Measurements from ENCODE around the gene CD180. TPM values are rescaled to one million over a fixed set of nuclear protein-coding genes. Genes with fewer than 3 reads are reported as not detected.

CD180 gene
- total RNA-seq, 1 experiment from 2014 or later = not detected

DNA sequence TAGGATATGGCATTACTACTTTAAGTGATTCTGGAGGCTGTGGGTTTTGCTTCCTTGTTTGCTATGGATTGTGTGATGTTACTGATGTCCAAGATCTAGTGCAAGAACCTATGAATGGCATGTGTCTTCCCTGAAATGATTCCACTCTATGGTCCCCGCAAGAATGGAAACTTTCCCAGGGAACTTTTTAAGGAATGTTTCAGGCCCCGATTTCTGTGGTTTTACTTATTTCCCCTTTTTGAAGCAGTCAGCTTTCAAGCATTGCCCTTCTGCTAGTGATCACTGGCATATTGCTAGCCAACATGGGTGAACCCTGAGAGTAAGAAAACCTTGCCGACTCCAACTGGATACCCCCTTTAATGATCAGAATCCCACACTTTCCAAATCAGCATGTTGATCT, 26.6 kb upstream of the CD180 start:
- H3K4me2 ChIP-seq (ENCODE audit: low read length) = no peak overlapping the region
- H3K9me3 ChIP-seq (ENCODE audit: control insufficient read depth in 1 of 2, insufficient read depth in 1 of 2, low read depth in 1 of 2, low read length in 2 of 2) = no peaks in the 10 kb centered on the region
- H2AFZ ChIP-seq (ENCODE audit: low read depth, low read length, poor library complexity, severe bottlenecking) = no peak overlapping the region
- H3K27me3 ChIP-seq (ENCODE audit: insufficient read depth, low read length) = no peaks in the 10 kb centered on the region
- POLR2A ChIA-PET = no interaction called here
- H3K9ac ChIP-seq (ENCODE audit: low read length) = no peak overlapping the region
- intact Hi-C loops (cut with micrococcal nuclease) = no loop called here
- H3K4me3 ChIP-seq (replicated peaks in 1 of 2; ENCODE audit: low read depth in 1 of 2, low read length in 2 of 2) = no peak overlapping the region
- H3K36me3 ChIP-seq (ENCODE audit: control insufficient read depth in 1 of 2, insufficient read depth in 2 of 2, low read length in 2 of 2) = no peaks in the 10 kb centered on the region
- TF ChIP-seq, protein P1, sequence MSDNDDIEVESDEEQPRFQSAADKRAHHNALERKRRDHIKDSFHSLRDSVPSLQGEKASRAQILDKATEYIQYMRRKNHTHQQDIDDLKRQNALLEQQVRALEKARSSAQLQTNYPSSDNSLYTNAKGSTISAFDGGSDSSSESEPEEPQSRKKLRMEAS (IDR thresholded peaks at IDR 0.05) = no peak
- TF ChIP-seq TCF7L2 (IDR thresholded peaks at IDR 0.05; ENCODE audit: borderline replicate concordance, extremely low read depth, insufficient read depth, insufficient read length) = no peak
- TF ChIP-seq, protein P2, sequence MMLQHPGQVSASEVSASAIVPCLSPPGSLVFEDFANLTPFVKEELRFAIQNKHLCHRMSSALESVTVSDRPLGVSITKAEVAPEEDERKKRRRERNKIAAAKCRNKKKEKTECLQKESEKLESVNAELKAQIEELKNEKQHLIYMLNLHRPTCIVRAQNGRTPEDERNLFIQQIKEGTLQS (IDR thresholded peaks at IDR 0.05) = no peak
- H3K79me2 ChIP-seq (ENCODE audit: insufficient read depth, low read length) = no peaks in the 10 kb centered on the region
- no peaks in the 10 kb centered on the region for H4K20me1 ChIP-seq (ENCODE audit: insufficient read depth)
- H3K9me2 ChIP-seq (ENCODE audit: insufficient read depth) = no peaks in the 10 kb centered on the region
- CTCF ChIA-PET = no interaction called here
- ATAC-seq (no peak), DNase-seq (ENCODE audit: low read depth, low spot score) (no peak)
- RAD21 ChIA-PET (ENCODE audit: low non-redundant PET in 1 of 2, low total read pairs in 2 of 2, uncharacterized antibody in 2 of 2, unreplicated experiment in 2 of 2) = no interaction called here
- no TSS peak for BruUV-seq (replicated peaks)
- no peaks in the 10 kb centered on the region for H3K4me1 ChIP-seq (ENCODE audit: control insufficient read depth in 1 of 2, insufficient read depth in 2 of 2, low read length in 2 of 2)
- no peak overlapping the region for H3K27ac ChIP-seq (ENCODE audit: low read depth, low read length)

DNA sequence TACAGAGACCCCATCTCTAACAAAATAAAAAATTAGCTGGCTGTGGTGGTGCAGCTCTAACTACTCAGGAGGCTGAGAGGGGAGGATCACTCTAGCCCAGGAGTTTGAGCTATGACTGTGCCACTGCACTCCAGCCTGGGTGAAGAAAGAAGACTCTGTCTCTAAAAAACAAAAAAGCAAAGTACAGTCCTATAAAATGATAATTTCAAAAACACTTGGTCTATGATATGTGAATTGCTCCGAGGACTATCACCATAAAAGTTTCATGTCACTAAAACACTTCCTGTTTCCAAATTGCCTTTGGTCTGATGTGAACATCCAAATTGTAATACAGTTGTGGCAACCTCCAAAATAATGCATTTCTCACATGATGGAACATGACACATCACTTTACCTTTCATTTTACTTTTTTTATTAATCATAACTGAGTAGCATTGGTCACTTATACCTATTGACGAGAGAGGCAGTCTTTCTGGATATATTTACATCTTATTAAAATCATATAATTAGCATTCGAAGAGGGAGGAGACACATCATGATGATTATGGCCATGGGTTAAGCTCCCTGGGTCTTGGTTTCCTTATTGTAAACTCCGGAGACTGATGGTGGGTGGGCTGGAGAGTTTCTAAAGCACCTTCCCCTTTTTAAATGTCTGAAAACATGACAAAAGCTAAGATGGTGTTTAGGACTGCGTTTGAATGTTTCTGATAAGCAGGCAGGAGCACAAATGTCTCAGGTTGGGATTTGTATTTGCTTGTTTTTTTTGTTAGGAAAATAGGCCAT, 25.8 kb upstream of the CD180 start:
- Histone ChIP-seq H3K4me2 (ENCODE audit: low read length) (no peak overlapping the region), H3K27ac (ENCODE audit: low read depth, low read length) (no peak overlapping the region), H3K4me1 (ENCODE audit: control insufficient read depth in 1 of 2, insufficient read depth in 2 of 2, low read length in 2 of 2) (no peaks in the 10 kb centered on the region), H3K4me3 (replicated peaks in 1 of 2; ENCODE audit: low read depth in 1 of 2, low read length in 2 of 2) (no peak overlapping the region), H3K9me3 (ENCODE audit: control insufficient read depth in 1 of 2, insufficient read depth in 1 of 2, low read depth in 1 of 2, low read length in 2 of 2) (no peaks in the 10 kb centered on the region), H3K36me3 (ENCODE audit: control insufficient read depth in 1 of 2, insufficient read depth in 2 of 2, low read length in 2 of 2) (no peaks in the 10 kb centered on the region), H2AFZ (ENCODE audit: low read depth, low read length, poor library complexity, severe bottlenecking) (no peak overlapping the region), H3K79me2 (ENCODE audit: insufficient read depth, low read length) (no peaks in the 10 kb centered on the region), H3K9me2 (ENCODE audit: insufficient read depth) (no peaks in the 10 kb centered on the region), H3K27me3 (ENCODE audit: insufficient read depth, low read length) (no peaks in the 10 kb centered on the region), H4K20me1 (ENCODE audit: insufficient read depth) (no peaks in the 10 kb centered on the region), H3K9ac (ENCODE audit: low read length) (no peak overlapping the region)
- CTCF ChIA-PET = no interaction called here
- TF ChIP-seq EZH2phosphoT487 (IDR thresholded peaks at IDR 0.05; ENCODE audit: borderline replicate concordance) = no peak
- no peak for TF ChIP-seq SIN3A (IDR thresholded peaks at IDR 0.05; ENCODE audit: low read depth)
- no peak for TF ChIP-seq SRF (IDR thresholded peaks at IDR 0.05; ENCODE audit: low read depth)
- no peak for DNase-seq (ENCODE audit: low read depth, low spot score)
- intact Hi-C loops (cut with micrococcal nuclease) = no loop called here
- POLR2A ChIA-PET = no interaction called here
- RAD21 ChIA-PET (ENCODE audit: low non-redundant PET in 1 of 2, low total read pairs in 2 of 2, uncharacterized antibody in 2 of 2, unreplicated experiment in 2 of 2) = no interaction called here
- no peak for ATAC-seq
- no TSS peak for BruUV-seq (replicated peaks)

Measured in HCT116 (cell line).